ENCODE data around the gene CDK19. TPM values are rescaled to one million over a fixed set of nuclear protein-coding genes. Genes with fewer than 3 reads are reported as not detected.
A peak's percentile ranks its signal among the peaks of the same experiment; 100 is the strongest.

The CDK19 gene
- total and polyA plus RNA-seq, 2 of the 13 experiments (the other 11 are each of a cell fraction or from before 2014, with no cell fraction given): 13.4 to 27.0 TPM

DNA sequence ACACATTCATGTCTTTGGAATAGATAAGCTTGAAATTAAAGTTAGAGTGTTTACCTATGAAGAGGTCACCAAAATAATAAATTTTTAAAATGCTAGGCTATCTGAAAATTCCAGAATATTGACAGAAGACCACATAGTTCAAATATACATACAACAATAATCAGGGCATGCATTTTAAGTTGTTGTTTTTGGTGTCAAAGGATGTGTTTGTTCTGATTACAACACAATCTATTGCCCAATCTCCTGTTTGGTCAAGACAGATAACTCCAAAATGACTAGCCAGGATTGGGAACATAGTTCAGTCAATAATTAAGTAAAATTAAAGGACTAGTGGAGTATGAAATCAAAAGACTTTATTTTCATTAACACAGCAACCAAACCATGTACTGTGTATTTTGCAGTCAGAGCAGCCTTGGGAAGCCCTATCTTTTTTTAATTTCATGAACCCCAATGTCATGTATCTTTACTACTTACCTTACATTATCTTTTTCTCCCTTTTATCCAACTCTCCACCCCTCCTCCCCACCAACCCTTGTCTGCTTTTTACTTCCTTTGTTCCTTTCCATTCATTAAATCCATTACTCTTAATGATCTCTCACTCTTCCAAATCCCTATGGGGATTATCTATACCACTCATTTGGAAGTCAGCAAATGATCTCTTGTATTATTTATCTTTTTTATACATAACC is 111.2 kb downstream of the CDK19 start (continued):
- TF ChIP-seq SRSF4 (IDR thresholded peaks at IDR 0.05; ENCODE audit: low read depth, low read length, poor library complexity, severe bottlenecking) (no peak), MBNL3 (CRISPR knock-in tag; conservative IDR thresholded peaks at IDR 0.05) (no peak), DPF2 (CRISPR knock-in tag; IDR thresholded peaks at IDR 0.05; ENCODE audit: borderline replicate concordance, low read depth) (peak; percentile 93), ZNF17 (CRISPR knock-in tag; IDR thresholded peaks at IDR 0.05) (no peak), ZNF589 (CRISPR knock-in tag; conservative IDR thresholded peaks at IDR 0.05) (0 out of 2 replicates have a peak, but pooled peaks have one; percentile 35), ZNF382 (CRISPR knock-in tag; IDR thresholded peaks at IDR 0.05; ENCODE audit: borderline replicate concordance) (no peak), NFYB (CRISPR knock-in tag; IDR thresholded peaks at IDR 0.05) (no peak), RFX5 (IDR thresholded peaks at IDR 0.05; ENCODE audit: low read depth, low read length) (no peak)
- TF ChIP-seq, protein P1, sequence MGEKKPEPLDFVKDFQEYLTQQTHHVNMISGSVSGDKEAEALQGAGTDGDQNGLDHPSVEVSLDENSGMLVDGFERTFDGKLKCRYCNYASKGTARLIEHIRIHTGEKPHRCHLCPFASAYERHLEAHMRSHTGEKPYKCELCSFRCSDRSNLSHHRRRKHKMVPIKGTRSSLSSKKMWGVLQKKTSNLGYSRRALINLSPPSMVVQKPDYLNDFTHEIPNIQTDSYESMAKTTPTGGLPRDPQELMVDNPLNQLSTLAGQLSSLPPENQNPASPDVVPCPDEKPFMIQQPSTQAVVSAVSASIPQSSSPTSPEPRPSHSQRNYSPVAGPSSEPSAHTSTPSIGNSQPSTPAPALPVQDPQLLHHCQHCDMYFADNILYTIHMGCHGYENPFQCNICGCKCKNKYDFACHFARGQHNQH (CRISPR knock-in tag; IDR thresholded peaks at IDR 0.05): peak; percentile 38; the same call in 1 of the 2 replicates
- TF ChIP-seq, protein P2, sequence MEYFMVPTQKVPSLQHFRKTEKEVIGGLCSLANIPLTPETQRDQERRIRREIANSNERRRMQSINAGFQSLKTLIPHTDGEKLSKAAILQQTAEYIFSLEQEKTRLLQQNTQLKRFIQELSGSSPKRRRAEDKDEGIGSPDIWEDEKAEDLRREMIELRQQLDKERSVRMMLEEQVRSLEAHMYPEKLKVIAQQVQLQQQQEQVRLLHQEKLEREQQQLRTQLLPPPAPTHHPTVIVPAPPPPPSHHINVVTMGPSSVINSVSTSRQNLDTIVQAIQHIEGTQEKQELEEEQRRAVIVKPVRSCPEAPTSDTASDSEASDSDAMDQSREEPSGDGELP (IDR thresholded peaks at IDR 0.05; ENCODE audit: borderline replicate concordance, low read depth): no peak
- TF ChIP-seq, protein P3, sequence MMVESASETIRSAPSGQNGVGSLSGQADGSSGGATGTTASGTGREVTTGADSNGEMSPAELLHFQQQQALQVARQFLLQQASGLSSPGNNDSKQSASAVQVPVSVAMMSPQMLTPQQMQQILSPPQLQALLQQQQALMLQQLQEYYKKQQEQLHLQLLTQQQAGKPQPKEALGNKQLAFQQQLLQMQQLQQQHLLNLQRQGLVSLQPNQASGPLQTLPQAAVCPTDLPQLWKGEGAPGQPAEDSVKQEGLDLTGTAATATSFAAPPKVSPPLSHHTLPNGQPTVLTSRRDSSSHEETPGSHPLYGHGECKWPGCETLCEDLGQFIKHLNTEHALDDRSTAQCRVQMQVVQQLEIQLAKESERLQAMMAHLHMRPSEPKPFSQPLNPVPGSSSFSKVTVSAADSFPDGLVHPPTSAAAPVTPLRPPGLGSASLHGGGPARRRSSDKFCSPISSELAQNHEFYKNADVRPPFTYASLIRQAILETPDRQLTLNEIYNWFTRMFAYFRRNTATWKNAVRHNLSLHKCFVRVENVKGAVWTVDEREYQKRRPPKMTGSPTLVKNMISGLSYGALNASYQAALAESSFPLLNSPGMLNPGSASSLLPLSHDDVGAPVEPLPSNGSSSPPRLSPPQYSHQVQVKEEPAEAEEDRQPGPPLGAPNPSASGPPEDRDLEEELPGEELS (CRISPR knock-in tag; IDR thresholded peaks at IDR 0.05): peak; percentile 99
- TF ChIP-seq, protein P4, sequence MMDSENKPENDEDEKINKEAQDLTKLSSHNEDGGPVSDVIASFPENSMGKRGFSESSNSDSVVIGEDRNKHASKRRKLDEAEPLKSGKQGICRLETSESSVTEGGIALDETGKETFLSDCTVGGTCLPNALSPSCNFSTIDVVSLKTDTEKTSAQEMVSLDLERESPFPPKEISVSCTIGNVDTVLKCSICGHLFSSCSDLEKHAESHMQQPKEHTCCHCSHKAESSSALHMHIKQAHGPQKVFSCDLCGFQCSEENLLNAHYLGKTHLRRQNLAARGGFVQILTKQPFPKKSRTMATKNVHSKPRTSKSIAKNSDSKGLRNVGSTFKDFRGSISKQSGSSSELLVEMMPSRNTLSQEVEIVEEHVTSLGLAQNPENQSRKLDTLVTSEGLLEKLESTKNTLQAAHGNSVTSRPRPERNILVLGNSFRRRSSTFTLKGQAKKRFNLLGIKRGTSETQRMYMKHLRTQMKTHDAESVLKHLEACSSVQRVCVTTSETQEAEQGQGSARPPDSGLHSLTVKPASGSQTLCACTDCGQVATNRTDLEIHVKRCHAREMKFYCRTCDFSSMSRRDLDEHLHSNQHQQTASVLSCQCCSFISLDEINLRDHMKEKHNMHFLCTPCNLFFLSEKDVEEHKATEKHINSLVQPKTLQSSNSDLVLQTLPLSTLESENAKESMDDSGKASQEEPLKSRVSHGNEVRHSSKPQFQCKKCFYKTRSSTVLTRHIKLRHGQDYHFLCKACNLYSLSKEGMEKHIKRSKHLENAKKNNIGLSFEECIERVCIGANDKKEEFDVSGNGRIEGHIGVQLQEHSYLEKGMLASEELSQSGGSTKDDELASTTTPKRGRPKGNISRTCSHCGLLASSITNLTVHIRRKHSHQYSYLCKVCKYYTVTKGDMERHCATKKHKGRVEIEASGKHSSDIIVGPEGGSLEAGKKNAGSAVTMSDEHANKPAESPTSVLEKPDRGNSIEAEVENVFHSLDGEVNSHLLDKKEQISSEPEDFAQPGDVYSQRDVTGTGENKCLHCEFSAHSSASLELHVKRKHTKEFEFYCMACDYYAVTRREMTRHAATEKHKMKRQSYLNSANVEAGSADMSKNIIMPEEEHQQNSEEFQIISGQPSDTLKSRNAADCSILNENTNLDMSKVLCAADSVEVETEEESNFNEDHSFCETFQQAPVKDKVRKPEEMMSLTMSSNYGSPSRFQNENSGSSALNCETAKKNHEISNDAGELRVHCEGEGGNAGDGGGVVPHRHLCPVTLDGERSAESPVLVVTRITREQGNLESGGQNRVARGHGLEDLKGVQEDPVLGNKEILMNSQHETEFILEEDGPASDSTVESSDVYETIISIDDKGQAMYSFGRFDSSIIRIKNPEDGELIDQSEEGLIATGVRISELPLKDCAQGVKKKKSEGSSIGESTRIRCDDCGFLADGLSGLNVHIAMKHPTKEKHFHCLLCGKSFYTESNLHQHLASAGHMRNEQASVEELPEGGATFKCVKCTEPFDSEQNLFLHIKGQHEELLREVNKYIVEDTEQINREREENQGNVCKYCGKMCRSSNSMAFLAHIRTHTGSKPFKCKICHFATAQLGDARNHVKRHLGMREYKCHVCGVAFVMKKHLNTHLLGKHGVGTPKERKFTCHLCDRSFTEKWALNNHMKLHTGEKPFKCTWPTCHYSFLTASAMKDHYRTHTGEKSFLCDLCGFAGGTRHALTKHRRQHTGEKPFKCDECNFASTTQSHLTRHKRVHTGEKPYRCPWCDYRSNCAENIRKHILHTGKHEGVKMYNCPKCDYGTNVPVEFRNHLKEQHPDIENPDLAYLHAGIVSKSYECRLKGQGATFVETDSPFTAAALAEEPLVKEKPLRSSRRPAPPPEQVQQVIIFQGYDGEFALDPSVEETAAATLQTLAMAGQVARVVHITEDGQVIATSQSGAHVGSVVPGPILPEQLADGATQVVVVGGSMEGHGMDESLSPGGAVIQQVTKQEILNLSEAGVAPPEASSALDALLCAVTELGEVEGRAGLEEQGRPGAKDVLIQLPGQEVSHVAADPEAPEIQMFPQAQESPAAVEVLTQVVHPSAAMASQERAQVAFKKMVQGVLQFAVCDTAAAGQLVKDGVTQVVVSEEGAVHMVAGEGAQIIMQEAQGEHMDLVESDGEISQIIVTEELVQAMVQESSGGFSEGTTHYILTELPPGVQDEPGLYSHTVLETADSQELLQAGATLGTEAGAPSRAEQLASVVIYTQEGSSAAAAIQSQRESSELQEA (CRISPR knock-in tag; IDR thresholded peaks at IDR 0.05; ENCODE audit: not compliant biosample characterization): no peak
- TF ChIP-seq, protein P5, sequence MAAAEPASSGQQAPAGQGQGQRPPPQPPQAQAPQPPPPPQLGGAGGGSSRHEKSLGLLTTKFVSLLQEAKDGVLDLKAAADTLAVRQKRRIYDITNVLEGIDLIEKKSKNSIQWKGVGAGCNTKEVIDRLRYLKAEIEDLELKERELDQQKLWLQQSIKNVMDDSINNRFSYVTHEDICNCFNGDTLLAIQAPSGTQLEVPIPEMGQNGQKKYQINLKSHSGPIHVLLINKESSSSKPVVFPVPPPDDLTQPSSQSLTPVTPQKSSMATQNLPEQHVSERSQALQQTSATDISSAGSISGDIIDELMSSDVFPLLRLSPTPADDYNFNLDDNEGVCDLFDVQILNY (CRISPR knock-in tag; conservative IDR thresholded peaks at IDR 0.05): no peak
- TF ChIP-seq, protein P6, sequence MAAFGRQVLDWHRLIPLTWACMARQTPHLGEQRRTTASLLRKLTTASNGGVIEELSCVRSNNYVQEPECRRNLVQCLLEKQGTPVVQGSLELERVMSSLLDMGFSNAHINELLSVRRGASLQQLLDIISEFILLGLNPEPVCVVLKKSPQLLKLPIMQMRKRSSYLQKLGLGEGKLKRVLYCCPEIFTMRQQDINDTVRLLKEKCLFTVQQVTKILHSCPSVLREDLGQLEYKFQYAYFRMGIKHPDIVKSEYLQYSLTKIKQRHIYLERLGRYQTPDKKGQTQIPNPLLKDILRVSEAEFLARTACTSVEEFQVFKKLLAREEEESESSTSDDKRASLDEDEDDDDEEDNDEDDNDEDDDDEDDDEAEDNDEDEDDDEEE (CRISPR knock-in tag; IDR thresholded peaks at IDR 0.05): no peak

Data from HepG2 (cell line).